Daoy (cell line): ENCODE data around the gene LCA5L. TPM values are rescaled to one million over a fixed set of nuclear protein-coding genes. Genes with fewer than 3 reads are reported as not detected.
A peak's percentile ranks its signal among the peaks of the same experiment; 100 is the strongest.
"Not testable (repeated sequence)": the region's sequence is repeated elsewhere in the genome, so short reads cannot be mapped to it uniquely, and the experiment has no call there.

ENCODE experiments used
- DNase-seq: peaks from one replicate; pipeline ENCODE4 v3.0.0-alpha.2; 2015; ENCODE audit warnings: low read depth
- total RNA-seq: library from RNA; depleted of rRNA; stranded (reverse); fragments of >200 nt; shearing (Covaris generic); gene quantifications from 2 replicates; pipeline ENCODE4 v1.2.3, GENCODE V29; 2014

Gene LCA5L
- total RNA-seq, 1 experiment from 2014 or later: 0.91 TPM

GRCh38 chr21:39451332-39452206, 6.0 kb upstream of the LCA5L start, which contains the start of gene SH3BGR:
Gene SH3BGR, plus strand, starts transcription at chr21:39451970. Its CDS starts 127 bp downstream, at chr21:39452097.
- peak; percentile 27 for DNase-seq

GRCh38 chr21:39447264-39447663, 1.7 kb upstream of the LCA5L start:
- DNase-seq: no peak

- peak; percentile 61 for DNase-seq
These were observed 977 bp downstream of the LCA5L start for GRCh38 chr21:39444421-39445180.

- DNase-seq: peak; percentile 47
These were observed 3.8 kb downstream of the LCA5L start for GRCh38 chr21:39441502-39442475.

- DNase-seq: no peak
These were observed 6.3 kb downstream of the LCA5L start for GRCh38 chr21:39439232-39439631.

GRCh38 chr21:39434950-39435349, 10.6 kb downstream of the LCA5L start:
- DNase-seq: no peak

GRCh38 chr21:39430954-39431353, 14.6 kb downstream of the LCA5L start:
- no peak for DNase-seq

- DNase-seq: no peak
These were observed 15.1 kb downstream of the LCA5L start for GRCh38 chr21:39430457-39430856.

GRCh38 chr21:39430016-39430415, 15.6 kb downstream of the LCA5L start:
- no peak for DNase-seq

GRCh38 chr21:39429445-39429844, 16.1 kb downstream of the LCA5L start:
- no peak for DNase-seq

- DNase-seq: no peak
These were observed 22.9 kb downstream of the LCA5L start for GRCh38 chr21:39422527-39423241.

- DNase-seq: not testable (repeated sequence)
These were observed 26.4 kb downstream of the LCA5L start for GRCh38 chr21:39419204-39419603.

GRCh38 chr21:39406065-39406464, 39.5 kb downstream of the LCA5L start:
- DNase-seq: no peak

GRCh38 chr21:39400173-39400572, 45.4 kb downstream of the LCA5L start:
- DNase-seq: no peak

GRCh38 chr21:39397646-39398385, 47.8 kb downstream of the LCA5L start:
- DNase-seq: no peak

- no peak for DNase-seq
These were observed 52.6 kb downstream of the LCA5L start for GRCh38 chr21:39392981-39393380.

GRCh38 chr21:39390212-39390765, 55.3 kb downstream of the LCA5L start:
- DNase-seq: no peak

- no peak for DNase-seq
These were observed 56.8 kb downstream of the LCA5L start for GRCh38 chr21:39388811-39389155.

- peak; percentile 93 for DNase-seq
These were observed 57.4 kb downstream of the LCA5L start for GRCh38 chr21:39388038-39388810.
